Lung (tissue), 12 donors: ENCODE data around the gene PCSK5. TPM values are rescaled to one million over a fixed set of nuclear protein-coding genes. Genes with fewer than 3 reads are reported as not detected.

Experiments
- ATAC-seq: fragments of 200-7000 bp; cut with Tn5 transposase; one replicate; pipeline ENCODE4 v1.9.1; 2020; ENCODE audit warnings: moderate number of reproducible peaks; ENCODE audit not compliant: insufficient read depth, low FRiP score
- DNase-seq, 3 donors: peaks; one replicate each; pipeline ENCODE4 v3.0.0-alpha.2; 2013 to 2017
- H3K27ac ChIP-seq, 2 donors: one replicate each; pipeline ENCODE4 v1.5.1; 2013; ENCODE audit warnings: mild to moderate bottlenecking in 2 of 2, moderate library complexity in 2 of 2, control low read depth in 1 of 2, inconsistent platforms in 1 of 2, low read depth in 1 of 2, low read length in 1 of 2
- H3K27me3 ChIP-seq, 3 donors: one replicate each; pipeline ENCODE4 v1.5.1; 2013; ENCODE audit warnings: low read length in 2 of 3; ENCODE audit not compliant: control insufficient read depth in 3 of 3, insufficient read depth in 3 of 3
- H3K36me3 ChIP-seq, 4 donors: one replicate each; pipeline ENCODE4 v1.5.1; 2013; ENCODE audit warnings: low read length in 4 of 4, mild to moderate bottlenecking in 1 of 4, moderate library complexity in 1 of 4; ENCODE audit not compliant: control insufficient read depth in 4 of 4, insufficient read depth in 4 of 4
- H3K4me1 ChIP-seq, 5 donors: one replicate each; pipeline ENCODE4 v1.5.1; 2013; ENCODE audit warnings: low read length in 5 of 5, mild to moderate bottlenecking in 2 of 5, moderate library complexity in 1 of 5; ENCODE audit not compliant: control insufficient read depth in 5 of 5, insufficient read depth in 5 of 5
- H3K4me3 ChIP-seq: one replicate; pipeline ENCODE4 v1.5.1; 2013; ENCODE audit warnings: mild to moderate bottlenecking, control low read depth, moderate library complexity
- H3K9ac ChIP-seq, 2 donors: one replicate each; pipeline ENCODE4 v1.5.1; 2013; ENCODE audit warnings: low read length in 2 of 2, control low read depth in 1 of 2; ENCODE audit not compliant: insufficient read depth in 1 of 2
- H3K9me3 ChIP-seq, 4 donors: one replicate each; pipeline ENCODE4 v1.5.1; 2013; ENCODE audit warnings: low read length in 3 of 4, mild to moderate bottlenecking in 1 of 4, moderate library complexity in 1 of 4; ENCODE audit not compliant: control insufficient read depth in 4 of 4, insufficient read depth in 3 of 4
- WGBS, 2 donors: extraction: QIAGEN DNeasy Blood & Tissue Kit; methylation state at CpG; one replicate each; pipeline ENCODE4 v1.1.7; 2013; 5-methylcytosine and 5-hydroxymethylcytosine counted together
- polyA plus RNA-seq, 2 donors: library from polyadenylated mRNA; stranded (reverse); fragments of 200-250 nt; gene quantifications; one replicate each; pipeline ENCODE4 v1.2.1, GENCODE V29; 2013
- total RNA-seq, 2 donors: library from RNA; depleted of rRNA in 1 of 2; stranded (reverse); fragments of >200 nt in 1 of 2; gene quantifications; one replicate each; pipeline ENCODE4 v1.2.1, GENCODE V29; 2014 to 2021
- TF ChIP-seq, protein P1 (sequence below): IDR thresholded peaks from 2 replicates; pipeline ENCODE4 v1.5.1; 2012; ENCODE audit warnings: mild to moderate bottlenecking; ENCODE audit errors: control extremely low read depth, extremely low read depth
- donor health status: control.
- donor health status: control.
- donor health status: Bipolar disorder and iron deficiency.
- donor health status: healthy.
- donor health status: DM: yes; HTN: yes; CAD: no.

Gene PCSK5
- total and polyA plus RNA-seq, 4 donors = 1.9 to 28.2 (median 13.6) TPM

DNA sequence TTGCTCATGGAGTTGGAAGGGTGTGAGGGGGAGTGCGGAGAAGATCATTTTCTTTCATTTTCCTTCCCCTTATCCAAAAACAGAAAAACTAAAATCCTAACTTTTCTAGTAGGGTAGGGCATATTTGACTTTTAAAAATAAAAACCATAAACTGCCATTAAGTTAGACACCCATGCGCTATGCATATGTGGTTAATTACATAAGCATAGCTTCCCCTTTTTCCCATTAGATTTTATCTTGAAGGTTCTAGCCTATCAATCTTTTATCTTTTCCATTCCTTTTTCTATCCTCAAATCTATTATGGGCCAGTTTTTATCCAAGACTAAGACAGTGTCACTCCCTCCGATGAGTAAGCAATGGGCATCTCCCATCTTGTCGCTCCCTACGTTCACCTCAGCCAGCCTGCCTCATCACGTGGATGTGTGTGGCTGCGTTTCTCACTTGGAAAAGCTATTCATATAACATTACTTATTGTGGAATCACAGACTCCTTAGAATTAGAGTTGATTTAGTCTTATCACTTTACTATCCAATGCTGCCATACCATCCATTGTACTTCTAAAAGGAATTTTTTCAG, 49.2 kb downstream of the PCSK5 start:
- DNase-seq (no peak), ATAC-seq (no peak)
- TF ChIP-seq, protein P1, sequence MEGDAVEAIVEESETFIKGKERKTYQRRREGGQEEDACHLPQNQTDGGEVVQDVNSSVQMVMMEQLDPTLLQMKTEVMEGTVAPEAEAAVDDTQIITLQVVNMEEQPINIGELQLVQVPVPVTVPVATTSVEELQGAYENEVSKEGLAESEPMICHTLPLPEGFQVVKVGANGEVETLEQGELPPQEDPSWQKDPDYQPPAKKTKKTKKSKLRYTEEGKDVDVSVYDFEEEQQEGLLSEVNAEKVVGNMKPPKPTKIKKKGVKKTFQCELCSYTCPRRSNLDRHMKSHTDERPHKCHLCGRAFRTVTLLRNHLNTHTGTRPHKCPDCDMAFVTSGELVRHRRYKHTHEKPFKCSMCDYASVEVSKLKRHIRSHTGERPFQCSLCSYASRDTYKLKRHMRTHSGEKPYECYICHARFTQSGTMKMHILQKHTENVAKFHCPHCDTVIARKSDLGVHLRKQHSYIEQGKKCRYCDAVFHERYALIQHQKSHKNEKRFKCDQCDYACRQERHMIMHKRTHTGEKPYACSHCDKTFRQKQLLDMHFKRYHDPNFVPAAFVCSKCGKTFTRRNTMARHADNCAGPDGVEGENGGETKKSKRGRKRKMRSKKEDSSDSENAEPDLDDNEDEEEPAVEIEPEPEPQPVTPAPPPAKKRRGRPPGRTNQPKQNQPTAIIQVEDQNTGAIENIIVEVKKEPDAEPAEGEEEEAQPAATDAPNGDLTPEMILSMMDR = no peak
- H3K4me1 ChIP-seq = peaks cover 0 to 3% (median 0%) of the 10 kb centered on the region in 5 donors
- 77 to 88% methylated on average over 7 of the region's 7 CpGs for WGBS, 2 donors
- no peaks in the 10 kb centered on the region for H3K9me3 ChIP-seq
- H3K27me3 ChIP-seq = no peaks in the 10 kb centered on the region
- H3K27ac ChIP-seq = no peak overlapping the region
- H3K4me3 ChIP-seq = no peak overlapping the region
- no peak overlapping the region for H3K9ac ChIP-seq
- no peaks in the 10 kb centered on the region for H3K36me3 ChIP-seq

- H3K4me3 ChIP-seq = no peak overlapping the region
- H3K27me3 ChIP-seq = no peaks in the 10 kb centered on the region
- H3K36me3 ChIP-seq = no peaks in the 10 kb centered on the region
- H3K27ac ChIP-seq = peak overlapping the region in 1 of 2 donors; percentile 62
- TF ChIP-seq, protein P1 = no peak
- no peak overlapping the region for H3K9ac ChIP-seq
- no peaks in the 10 kb centered on the region for H3K9me3 ChIP-seq
- no peak for ATAC-seq
- peak in 1 of 3 donors; percentile 36 for DNase-seq
- WGBS, 2 donors = 62 to 85% methylated on average over 7 of the region's 7 CpGs
- peaks cover 0 to 2% (median 0%) of the 10 kb centered on the region in 5 donors for H3K4me1 ChIP-seq
These were observed 50.6 kb downstream of the PCSK5 start for GRCh38 chr9:75941066-75941465.

GRCh38 chr9:75941577-75942311, 51.3 kb downstream of the PCSK5 start:
- WGBS, 2 donors = 66 to 76% methylated on average over 16 of the region's 16 CpGs
- ATAC-seq (peak; percentile 67), DNase-seq (peak in 1 of 3 donors; percentile 44)
- no peak overlapping the region for H3K4me3 ChIP-seq
- H3K4me1 ChIP-seq = peaks cover 0 to 2% (median 0%) of the 10 kb centered on the region in 5 donors
- H3K27ac ChIP-seq = peak overlapping the region in 1 of 2 donors; percentile 62
- no peak overlapping the region for H3K9ac ChIP-seq
- H3K27me3 ChIP-seq = no peaks in the 10 kb centered on the region
- TF ChIP-seq, protein P1 = no peak
- no peaks in the 10 kb centered on the region for H3K9me3 ChIP-seq
- H3K36me3 ChIP-seq = no peaks in the 10 kb centered on the region
